GM23248 (cell line): Measurements from ENCODE around the gene PCDHGA7.

ENCODE experiments used
- EZH2 ChIP-seq: fragments of 200-600 bp; sonication (generic); IDR thresholded peaks from 2 replicates; pipeline ENCODE4 v1.6.1; 2018; ENCODE audit warnings: antibody characterized with exemption, mild to moderate bottlenecking; ENCODE audit not compliant: insufficient read depth, poor library complexity, severe bottlenecking
- EZH2phosphoT487 ChIP-seq: fragments of 200-600 bp; sonication (generic); IDR thresholded peaks from 2 replicates; pipeline ENCODE4 v1.6.1; 2018; ENCODE audit warnings: antibody characterized with exemption, moderate library complexity, mild to moderate bottlenecking, low read depth; ENCODE audit not compliant: insufficient read depth

GRCh38 chr5:141366016-141366896, 16.3 kb upstream of the PCDHGA7 start:
- TF ChIP-seq EZH2 (no peak), EZH2phosphoT487 (no peak)
